HCT116 (cell line): Measurements from ENCODE around the gene CRBN. TPM values are rescaled to one million over a fixed set of nuclear protein-coding genes. Genes with fewer than 3 reads are reported as not detected.

Experiments used
- ATAC-seq: fragments of 200-7000 bp; cut with Tn5 transposase; 2 replicates; pipeline ENCODE4 v1.9.1; 2020; ENCODE audit warnings: mild to moderate bottlenecking, moderate library complexity
- BruUV-seq: library from RNA; stranded (reverse); fragments of 400-500 nt; replicated peaks from 2 replicates; lab custom pipeline; 2021; lab: Mats Ljungman, UMichigan
- CTCF ChIA-PET: fragments of 300-600 bp; sonication (Branson Sonifier 250); formaldehyde crosslinking; loops from one replicate; lab custom pipeline; 2021; ENCODE audit warnings: antibody characterized with exemption; lab: Charles Lee
- POLR2A ChIA-PET: fragments of 300-600, 350-600 bp; sonication (Branson Sonifier 250); formaldehyde crosslinking; loops from one replicate; lab custom pipeline; 2021; ENCODE audit warnings: antibody characterized with exemption; lab: Charles Lee
- RAD21 ChIA-PET, 2 experiments: fragments of 300-600 bp; sonication (Branson Sonifier 250); formaldehyde crosslinking; loops; one replicate each; lab custom pipeline; 2023; ENCODE audit warnings: low total read pairs in 2 of 2; ENCODE audit not compliant: uncharacterized antibody in 2 of 2, unreplicated experiment in 2 of 2, low non-redundant PET in 1 of 2; lab: Charles Lee
- DNase-seq: peaks from one replicate; pipeline ENCODE4 v3.0.0-alpha.2; 2010; ENCODE audit warnings: low read depth, low spot score
- H2AFZ ChIP-seq: fragments of 200-600 bp; shearing (Covaris generic), sonication (generic); 2 replicates; pipeline ENCODE4 v1.6.1; 2017; ENCODE audit warnings: low read depth, mixed run types, mixed read lengths, antibody characterized with exemption, low read length; ENCODE audit not compliant: poor library complexity, severe bottlenecking
- H3K27ac ChIP-seq: 2 replicates; pipeline ENCODE4 v1.5.1; 2012; ENCODE audit warnings: low read depth, low read length
- H3K27me3 ChIP-seq: fragments of 200-600 bp; sonication (generic); 2 replicates; pipeline ENCODE4 v1.6.1; 2016; ENCODE audit warnings: mixed run types, low read length, mixed read lengths; ENCODE audit not compliant: insufficient read depth
- H3K36me3 ChIP-seq, 2 experiments: fragments of 200-500 bp in 1 of 2; fragments of 200-600 bp in 1 of 2; sonication (Bioruptor generic) in 1 of 2; sonication (generic) in 1 of 2; 2 replicates each; pipeline versions ENCODE4 v1.5.1 to v1.6.1; 2014 to 2016; ENCODE audit warnings: low read length in 2 of 2, inconsistent platforms in 1 of 2, mixed read lengths in 1 of 2, mixed run types in 1 of 2; ENCODE audit not compliant: insufficient read depth in 2 of 2, control insufficient read depth in 1 of 2
- H3K4me1 ChIP-seq, 2 experiments: fragments of 200-600 bp in 1 of 2; sonication (generic) in 1 of 2; 2 replicates each; pipeline versions ENCODE4 v1.5.1 to v1.6.1; 2012 to 2017; ENCODE audit warnings: low read length in 2 of 2, inconsistent platforms in 1 of 2, mild to moderate bottlenecking in 1 of 2, mixed read lengths in 1 of 2, mixed run types in 1 of 2, moderate library complexity in 1 of 2; ENCODE audit not compliant: insufficient read depth in 2 of 2, control insufficient read depth in 1 of 2
- H3K4me2 ChIP-seq: fragments of 200-600 bp; sonication (generic); 2 replicates; pipeline ENCODE4 v1.6.1; 2017; ENCODE audit warnings: mixed run types, low read length, mixed read lengths
- H3K4me3 ChIP-seq, 2 experiments: fragments of 200-600 bp in 1 of 2; sonication (generic) in 1 of 2; replicated peaks in 1 of 2; 2 replicates each; pipeline ENCODE4 v1.5.1; 2011 to 2016; ENCODE audit warnings: low read length in 2 of 2, control low read depth in 1 of 2, low read depth in 1 of 2, mild to moderate bottlenecking in 1 of 2, mixed read lengths in 1 of 2, mixed run types in 1 of 2
- H3K79me2 ChIP-seq: fragments of 200-600 bp; sonication (generic); 2 replicates; pipeline ENCODE4 v1.6.1; 2017; ENCODE audit warnings: mild to moderate bottlenecking, mixed run types, low read length, moderate library complexity, mixed read lengths; ENCODE audit not compliant: insufficient read depth
- H3K9ac ChIP-seq: fragments of 200-600 bp; sonication (generic); 2 replicates; pipeline ENCODE4 v1.6.1; 2016; ENCODE audit warnings: low read length, mixed read lengths
- H3K9me2 ChIP-seq: fragments of 200-600 bp; sonication (generic), shearing (Covaris generic); 2 replicates; pipeline ENCODE4 v1.6.1; 2017; ENCODE audit warnings: mixed run types, mild to moderate bottlenecking, moderate library complexity; ENCODE audit not compliant: insufficient read depth
- H3K9me3 ChIP-seq, 2 experiments: fragments of 200-500 bp in 1 of 2; fragments of 200-600 bp in 1 of 2; sonication (Bioruptor generic) in 1 of 2; sonication (generic) in 1 of 2; 2 replicates each; pipeline ENCODE4 v1.6.1; 2014 to 2017; ENCODE audit warnings: low read length in 2 of 2, mixed read lengths in 2 of 2, inconsistent platforms in 1 of 2, low read depth in 1 of 2, mild to moderate bottlenecking in 1 of 2, mixed run types in 1 of 2, moderate library complexity in 1 of 2; ENCODE audit not compliant: control insufficient read depth in 1 of 2, insufficient read depth in 1 of 2
- H4K20me1 ChIP-seq: fragments of 200-600 bp; sonication (generic), shearing (Covaris generic); 2 replicates; pipeline ENCODE4 v1.6.1; 2017; ENCODE audit warnings: mixed run types, mild to moderate bottlenecking, moderate library complexity; ENCODE audit not compliant: insufficient read depth
- CEBPB ChIP-seq: IDR thresholded peaks from 2 replicates; pipeline ENCODE4 v1.6.1; 2012; ENCODE audit warnings: low read depth
- CTCF ChIP-seq, 3 experiments: fragments of 200-600 bp in 1 of 3; sonication (generic) in 1 of 3; IDR thresholded peaks in 2 of 3; conservative IDR thresholded peaks in 1 of 3; 2 replicates each; pipeline ENCODE4 v1.5.1; 2012 to 2017; ENCODE audit warnings: low read depth in 2 of 3, low read length in 2 of 3, antibody characterized with exemption in 1 of 3, borderline replicate concordance in 1 of 3, control low read depth in 1 of 3, mild to moderate bottlenecking in 1 of 3, mixed read lengths in 1 of 3, mixed run types in 1 of 3, moderate library complexity in 1 of 3; ENCODE audit not compliant: insufficient read depth in 1 of 3
- FOSL1 ChIP-seq: IDR thresholded peaks from 2 replicates; pipeline ENCODE4 v1.6.1; 2012; ENCODE audit warnings: low read depth
- JUND ChIP-seq: IDR thresholded peaks from 2 replicates; pipeline ENCODE4 v1.6.1; 2012
- MAX ChIP-seq: IDR thresholded peaks from 2 replicates; pipeline ENCODE4 v1.6.1; 2012
- POLR2A ChIP-seq: IDR thresholded peaks from 2 replicates; pipeline ENCODE4 v1.7.0; 2011; ENCODE audit warnings: borderline replicate concordance; ENCODE audit not compliant: insufficient read depth, insufficient read length; ENCODE audit errors: extremely low read depth
- POLR2AphosphoS5 ChIP-seq: IDR thresholded peaks from 2 replicates; pipeline ENCODE4 v1.6.1; 2011; ENCODE audit warnings: mild to moderate bottlenecking, low read depth, low read length, moderate library complexity
- RAD21 ChIP-seq: IDR thresholded peaks from 2 replicates; pipeline ENCODE4 v1.6.1; 2012; ENCODE audit warnings: low read depth, mild to moderate bottlenecking
- SIN3A ChIP-seq: IDR thresholded peaks from 2 replicates; pipeline ENCODE4 v1.6.1; 2012; ENCODE audit warnings: low read depth
- SRF ChIP-seq: IDR thresholded peaks from 2 replicates; pipeline ENCODE4 v1.6.1; 2012; ENCODE audit warnings: low read depth
- TCF7L2 ChIP-seq: IDR thresholded peaks from 2 replicates; pipeline ENCODE4 v1.7.0; 2011; ENCODE audit warnings: borderline replicate concordance, inconsistent platforms; ENCODE audit not compliant: insufficient read depth, insufficient read length; ENCODE audit errors: extremely low read depth
- ZBTB33 ChIP-seq: IDR thresholded peaks from 2 replicates; pipeline ENCODE4 v1.6.1; 2011; ENCODE audit warnings: mild to moderate bottlenecking, low read length, moderate library complexity; ENCODE audit not compliant: insufficient replicate concordance; ENCODE audit errors: extremely low read depth
- intact Hi-C: fragments of 100-400 bp; cut with micrococcal nuclease; formaldehyde crosslinking; loops from 2 replicates; pipeline ENCODE4 v1.10.0; 2022
- total RNA-seq: library from RNA; stranded (reverse); gene quantifications from one replicate; pipeline ENCODE4 v1.2.1, GENCODE V29; 2021; ENCODE audit not compliant: unreplicated experiment

Gene CRBN
- total RNA-seq, 1 experiment from 2014 or later = 29.1 TPM

GRCh38 chr3:3178498-3179328 is 778 bp downstream of the CRBN start:
- peak overlapping the region; percentile 79 for H3K4me2 ChIP-seq
- ATAC-seq (no peak), DNase-seq (no peak)
- no peaks in the 10 kb centered on the region for H3K9me3 ChIP-seq
- H3K9me2 ChIP-seq = no peaks in the 10 kb centered on the region
- POLR2A ChIA-PET = no interaction called here
- no peak overlapping the region for H2AFZ ChIP-seq
- peak overlapping the region; percentile 72 for H3K9ac ChIP-seq
- CTCF ChIA-PET = no interaction called here
- peaks cover 39% of the 10 kb centered on the region for H3K79me2 ChIP-seq
- H3K27ac ChIP-seq = peak overlapping the region; percentile 44; the same call in 1 of the 2 replicates
- H3K36me3 ChIP-seq = peaks cover 6 to 7% of the 10 kb centered on the region in 2 experiments; a peak in 3 of 4 replicates
- H3K4me1 ChIP-seq = peaks cover 6 to 14% of the 10 kb centered on the region in 2 experiments; a peak in 3 of 4 replicates
- no peak for TF ChIP-seq SRF
- TF ChIP-seq FOSL1 = no peak
- no peak for TF ChIP-seq RAD21
- no peak for TF ChIP-seq POLR2A
- TF ChIP-seq TCF7L2 = no peak
- TF ChIP-seq JUND = no peak
- RAD21 ChIA-PET = no interaction called here
- intact Hi-C loops = no loop called here
- H4K20me1 ChIP-seq = no peaks in the 10 kb centered on the region
- BruUV-seq = TSS peak; percentile 65
- H3K4me3 ChIP-seq = peak overlapping the region; percentile 89 to 97
- no peaks in the 10 kb centered on the region for H3K27me3 ChIP-seq

- Histone ChIP-seq H3K9me2 (no peaks in the 10 kb centered on the region), H3K27me3 (no peaks in the 10 kb centered on the region), H2AFZ (no peak overlapping the region), H3K4me3 (peak overlapping the region; percentile 89 to 97), H3K4me2 (peak overlapping the region; percentile 79), H3K4me1 (peaks cover 6 to 14% of the 10 kb centered on the region in 2 experiments; a peak in 3 of 4 replicates), H3K9me3 (no peaks in the 10 kb centered on the region), H3K27ac (no peak overlapping the region), H3K79me2 (peaks cover 39% of the 10 kb centered on the region), H3K9ac (peak overlapping the region; percentile 72; the same call in 1 of the 2 replicates), H4K20me1 (no peaks in the 10 kb centered on the region), H3K36me3 (peaks cover 12% of the 10 kb centered on the region in 2 experiments)
- CTCF ChIA-PET = no interaction called here
- TF ChIP-seq MAX (no peak), POLR2AphosphoS5 (no peak), FOSL1 (no peak), CEBPB (no peak), SRF (no peak), POLR2A (no peak), ZBTB33 (no peak), SIN3A (no peak), CTCF (IDR thresholded peaks at IDR 0.05 in 2 of 3, conservative IDR thresholded peaks at IDR 0.05 in 1 of 3; ENCODE audit: borderline replicate concordance in 1 of 3, insufficient read depth in 1 of 3, low read depth in 2 of 3, low read length in 2 of 3) (no peak)
- DNase-seq (no peak), ATAC-seq (no peak)
- BruUV-seq = no TSS peak
- RAD21 ChIA-PET = no interaction called here
- POLR2A ChIA-PET = no interaction called here
- intact Hi-C loops = no loop called here
Observed at GRCh38 chr3:3177861-3178497, 1.5 kb downstream of the CRBN start.
